ENCODE measurements around the gene KCNQ1.

KCNQ1 gene

DNA sequence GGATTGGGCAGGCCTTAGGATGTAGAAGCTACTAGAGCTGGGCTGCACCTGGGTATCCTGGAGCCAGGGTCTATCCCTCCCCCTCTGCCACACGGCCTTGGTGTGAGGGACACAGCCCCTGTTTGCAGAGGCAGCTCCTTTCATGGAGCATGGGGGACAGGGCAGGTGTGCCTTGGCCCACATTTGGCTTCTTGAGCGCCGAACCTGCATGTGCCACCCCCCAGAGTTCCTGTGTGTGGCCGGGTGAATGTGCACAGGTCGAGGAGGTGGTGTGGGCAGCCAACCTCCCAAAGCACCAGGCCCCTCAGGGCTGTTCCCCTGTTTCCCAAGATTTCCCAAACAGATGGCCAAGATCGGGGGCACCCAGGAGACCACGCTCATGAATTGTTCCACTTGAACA, 262.9 kb downstream of the KCNQ1 start:
- TF ChIP-seq, protein P1, sequence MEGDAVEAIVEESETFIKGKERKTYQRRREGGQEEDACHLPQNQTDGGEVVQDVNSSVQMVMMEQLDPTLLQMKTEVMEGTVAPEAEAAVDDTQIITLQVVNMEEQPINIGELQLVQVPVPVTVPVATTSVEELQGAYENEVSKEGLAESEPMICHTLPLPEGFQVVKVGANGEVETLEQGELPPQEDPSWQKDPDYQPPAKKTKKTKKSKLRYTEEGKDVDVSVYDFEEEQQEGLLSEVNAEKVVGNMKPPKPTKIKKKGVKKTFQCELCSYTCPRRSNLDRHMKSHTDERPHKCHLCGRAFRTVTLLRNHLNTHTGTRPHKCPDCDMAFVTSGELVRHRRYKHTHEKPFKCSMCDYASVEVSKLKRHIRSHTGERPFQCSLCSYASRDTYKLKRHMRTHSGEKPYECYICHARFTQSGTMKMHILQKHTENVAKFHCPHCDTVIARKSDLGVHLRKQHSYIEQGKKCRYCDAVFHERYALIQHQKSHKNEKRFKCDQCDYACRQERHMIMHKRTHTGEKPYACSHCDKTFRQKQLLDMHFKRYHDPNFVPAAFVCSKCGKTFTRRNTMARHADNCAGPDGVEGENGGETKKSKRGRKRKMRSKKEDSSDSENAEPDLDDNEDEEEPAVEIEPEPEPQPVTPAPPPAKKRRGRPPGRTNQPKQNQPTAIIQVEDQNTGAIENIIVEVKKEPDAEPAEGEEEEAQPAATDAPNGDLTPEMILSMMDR (IDR thresholded peaks at IDR 0.05; ENCODE audit: low read depth, low read length, missing control alignments): no peak
- no peak overlapping the region for H3K4me3 ChIP-seq (ENCODE audit: low read depth, low read length)
- no peak for DNase-seq (ENCODE audit: low read depth)
- in situ Hi-C loops (cut with HindIII; ENCODE audit: low sequenced_read_pairs): no loop called here

DNA sequence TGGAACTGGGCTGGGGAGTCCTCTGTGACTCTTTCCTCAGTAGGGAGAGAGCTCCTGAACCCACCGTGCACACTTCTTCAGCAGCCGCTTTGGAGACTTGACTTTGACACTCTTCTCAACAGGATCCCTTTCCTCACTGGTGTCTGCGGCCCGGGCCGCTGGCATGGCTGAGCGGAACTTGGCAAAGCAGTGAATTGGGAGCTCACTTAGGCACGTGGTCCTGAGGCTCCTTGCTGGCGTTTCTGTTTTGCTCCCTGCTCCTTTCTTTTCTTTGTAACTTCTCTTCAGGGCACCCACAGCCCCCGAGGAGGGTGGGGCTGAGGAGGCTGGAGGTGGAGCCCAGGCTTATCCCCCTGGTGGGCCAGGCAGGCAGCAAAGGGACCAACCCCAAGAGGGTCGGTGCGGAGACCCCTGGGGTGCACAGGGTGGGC, 263.4 kb downstream of the KCNQ1 start:
- TF ChIP-seq, protein P1 (IDR thresholded peaks at IDR 0.05; ENCODE audit: low read depth, low read length, missing control alignments): no peak
- no peak for DNase-seq (ENCODE audit: low read depth)
- in situ Hi-C loops (cut with HindIII; ENCODE audit: low sequenced_read_pairs): no loop called here
- H3K4me3 ChIP-seq (ENCODE audit: low read depth, low read length): no peak overlapping the region

DNA sequence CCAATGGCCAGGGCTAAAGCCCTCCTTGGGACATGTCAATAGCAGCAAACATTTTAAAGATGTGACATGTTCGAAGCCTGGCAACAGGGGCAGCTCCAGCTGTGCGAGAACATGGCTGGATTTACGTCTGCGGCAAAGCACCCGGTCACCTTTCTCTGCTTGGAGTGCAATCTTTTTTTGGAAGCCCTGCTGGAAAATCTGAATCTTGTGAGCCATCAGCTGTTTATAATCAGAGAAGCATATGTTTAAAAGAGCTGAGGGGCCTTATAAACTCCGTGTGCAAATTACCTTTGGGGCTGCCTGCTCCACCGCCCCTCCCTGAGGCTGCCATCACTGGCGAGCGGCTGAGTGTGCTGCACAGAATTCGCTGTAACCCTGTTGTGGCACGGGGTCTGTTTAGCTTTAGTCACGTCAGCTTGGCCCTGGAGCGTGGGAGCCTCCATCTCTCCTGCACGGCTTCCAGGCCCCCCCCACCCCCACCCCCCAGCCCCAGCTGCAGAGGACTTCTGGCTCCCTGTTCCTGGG, 264.0 kb downstream of the KCNQ1 start:
- no peak overlapping the region for H3K4me3 ChIP-seq (ENCODE audit: low read depth, low read length)
- DNase-seq (ENCODE audit: low read depth): no peak
- in situ Hi-C loops (cut with HindIII; ENCODE audit: low sequenced_read_pairs): no loop called here
- TF ChIP-seq, protein P1 (IDR thresholded peaks at IDR 0.05; ENCODE audit: low read depth, low read length, missing control alignments): no peak

DNA sequence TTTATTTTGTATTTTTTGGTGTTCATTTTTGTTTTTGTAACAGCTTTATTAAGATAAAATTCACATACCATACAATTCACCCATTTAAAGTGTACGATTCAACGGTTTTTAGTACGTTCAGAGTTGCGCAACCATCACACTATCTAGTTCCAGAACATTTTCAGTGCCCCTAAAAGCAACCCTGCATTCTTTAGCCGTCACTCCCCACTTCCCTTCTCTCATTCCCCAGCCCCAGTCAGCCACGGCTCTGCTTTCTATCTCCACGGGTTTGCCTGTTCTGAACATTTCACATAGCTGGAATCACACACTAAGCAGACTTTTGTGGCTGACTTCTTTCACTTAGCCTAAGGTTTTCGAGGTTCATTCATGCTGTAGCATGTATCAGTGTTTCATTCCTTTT, 264.6 kb downstream of the KCNQ1 start:
- DNase-seq (ENCODE audit: low read depth): no peak
- no peak overlapping the region for H3K4me3 ChIP-seq (ENCODE audit: low read depth, low read length)
- TF ChIP-seq, protein P1 (IDR thresholded peaks at IDR 0.05; ENCODE audit: low read depth, low read length, missing control alignments): no peak
- in situ Hi-C loops (cut with HindIII; ENCODE audit: low sequenced_read_pairs): no loop called here

DNA sequence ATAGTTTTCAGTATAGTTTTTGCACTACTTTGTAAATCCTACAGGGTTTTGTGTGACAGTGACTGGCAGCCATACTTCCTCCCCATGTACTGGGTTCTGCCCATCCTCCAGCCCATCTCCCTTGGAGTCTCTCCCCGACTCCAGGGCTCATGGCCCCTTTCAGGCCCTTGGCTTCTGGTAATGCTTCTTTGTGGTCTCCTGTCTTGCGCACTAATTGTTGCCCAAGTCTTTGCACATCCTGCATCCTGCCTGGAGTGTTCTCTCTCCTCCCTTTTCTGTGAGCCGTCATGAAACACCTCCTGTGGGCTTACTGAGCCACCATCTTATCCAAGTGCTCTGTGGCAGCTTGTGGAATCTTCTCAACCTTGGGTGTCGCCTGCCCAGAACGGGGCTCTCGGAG, 266.4 kb downstream of the KCNQ1 start:
- in situ Hi-C loops (cut with HindIII; ENCODE audit: low sequenced_read_pairs): no loop called here
- H3K4me3 ChIP-seq (ENCODE audit: low read depth, low read length): no peak overlapping the region
- TF ChIP-seq, protein P1 (IDR thresholded peaks at IDR 0.05; ENCODE audit: low read depth, low read length, missing control alignments): no peak
- DNase-seq (ENCODE audit: low read depth): no peak

DNA sequence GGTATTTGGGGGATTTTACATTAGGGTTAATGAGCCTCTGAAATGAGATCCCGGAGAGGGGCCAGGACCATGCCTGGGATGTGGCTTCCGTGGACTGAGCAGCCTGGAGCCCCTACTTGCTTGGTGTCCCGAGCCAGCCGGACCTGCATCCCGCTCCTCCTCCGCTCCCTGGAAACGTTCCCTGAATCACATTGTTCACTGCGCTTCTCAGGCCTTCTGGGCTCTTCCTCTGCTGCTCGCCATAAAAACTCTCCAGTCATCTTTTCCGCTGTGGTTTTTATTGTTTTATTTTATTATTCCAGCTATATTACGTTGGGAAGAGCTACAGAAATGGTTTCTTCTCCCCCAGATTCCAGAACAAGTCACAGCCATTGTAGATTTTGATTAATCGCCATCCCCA, 268.3 kb downstream of the KCNQ1 start:
- in situ Hi-C loops (cut with HindIII; ENCODE audit: low sequenced_read_pairs): no loop called here
- DNase-seq (ENCODE audit: low read depth): no peak
- TF ChIP-seq, protein P1 (IDR thresholded peaks at IDR 0.05; ENCODE audit: low read depth, low read length, missing control alignments): no peak
- no peak overlapping the region for H3K4me3 ChIP-seq (ENCODE audit: low read depth, low read length)

Measured in astrocyte of the cerebellum (primary cell).